GM04503 (cell line): ENCODE results near the gene NKX1-1.
"Not testable (repeated sequence)": the region's sequence is repeated elsewhere in the genome, so short reads cannot be mapped to it uniquely, and the experiment has no call there.

Experiments used
- DNase-seq: peaks from one replicate; pipeline ENCODE4 v3.0.0-alpha.2; 2012; ENCODE audit warnings: low read depth

Gene NKX1-1

GRCh38 chr4:1373892-1374705 lies 32.1 kb downstream of the NKX1-1 start:
- no peak for DNase-seq

DNA sequence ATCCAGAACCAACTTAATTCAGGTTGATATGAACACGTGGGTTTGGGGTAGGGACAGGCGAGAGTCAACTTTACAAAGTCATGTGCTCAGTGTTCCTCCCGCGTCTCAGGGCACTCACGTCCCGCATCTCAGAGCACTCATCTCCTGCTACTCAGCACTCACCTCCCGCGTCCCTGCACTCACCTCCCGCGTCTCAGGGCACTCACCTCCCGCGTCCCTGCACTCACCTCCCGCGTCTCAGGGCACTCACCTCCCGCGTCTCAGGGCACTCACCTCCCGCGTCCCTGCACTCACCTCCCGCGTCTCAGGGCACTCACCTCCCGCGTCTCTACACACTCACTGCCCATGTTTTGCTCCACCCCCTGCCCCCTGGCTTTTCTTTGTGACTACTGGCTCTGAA lies 33.7 kb downstream of the NKX1-1 start:
- not testable (repeated sequence) for DNase-seq

- no peak for DNase-seq
Measured at GRCh38 chr4:1371176-1372165, 34.8 kb downstream of the NKX1-1 start.

DNA sequence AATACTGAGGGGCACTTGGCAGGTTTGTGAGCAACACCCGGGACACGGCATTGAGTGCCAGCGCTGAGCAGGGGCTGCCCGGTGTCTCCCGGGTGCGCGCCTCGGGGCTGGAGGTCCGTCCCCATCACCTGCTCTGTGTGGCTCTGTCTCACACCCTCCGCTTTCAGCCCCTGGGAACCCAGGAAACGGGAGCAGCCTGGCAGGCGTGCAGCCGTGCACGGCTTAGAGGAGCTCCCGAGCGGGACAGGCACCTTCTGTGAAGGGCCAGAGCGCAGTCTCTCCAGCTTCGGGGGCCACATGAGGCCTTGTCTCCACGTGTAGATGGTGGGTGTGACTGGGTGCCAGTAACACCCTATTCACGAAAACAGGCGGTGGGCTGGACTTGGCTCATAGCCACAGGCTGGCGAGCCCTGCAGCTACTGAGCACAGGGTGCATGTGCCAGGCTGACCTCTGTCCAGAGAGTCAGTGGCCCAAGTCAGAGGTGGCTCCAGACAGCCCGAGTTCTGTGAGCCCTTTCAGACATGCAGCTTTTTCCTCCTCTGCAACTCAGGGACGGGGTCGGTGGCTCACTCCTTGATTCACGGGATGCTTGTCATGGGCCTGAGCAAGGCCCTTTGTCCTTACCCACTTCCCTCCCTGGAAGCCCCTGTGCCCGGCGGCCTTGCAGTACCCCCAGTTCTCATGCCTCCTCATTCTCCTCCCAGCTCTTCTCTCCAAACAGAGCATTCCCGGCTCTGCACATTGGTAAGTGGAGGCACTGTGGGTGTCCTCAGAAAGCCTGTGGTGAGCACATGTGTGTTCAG lies 35.7 kb downstream of the NKX1-1 start:
- no peak for DNase-seq

DNA sequence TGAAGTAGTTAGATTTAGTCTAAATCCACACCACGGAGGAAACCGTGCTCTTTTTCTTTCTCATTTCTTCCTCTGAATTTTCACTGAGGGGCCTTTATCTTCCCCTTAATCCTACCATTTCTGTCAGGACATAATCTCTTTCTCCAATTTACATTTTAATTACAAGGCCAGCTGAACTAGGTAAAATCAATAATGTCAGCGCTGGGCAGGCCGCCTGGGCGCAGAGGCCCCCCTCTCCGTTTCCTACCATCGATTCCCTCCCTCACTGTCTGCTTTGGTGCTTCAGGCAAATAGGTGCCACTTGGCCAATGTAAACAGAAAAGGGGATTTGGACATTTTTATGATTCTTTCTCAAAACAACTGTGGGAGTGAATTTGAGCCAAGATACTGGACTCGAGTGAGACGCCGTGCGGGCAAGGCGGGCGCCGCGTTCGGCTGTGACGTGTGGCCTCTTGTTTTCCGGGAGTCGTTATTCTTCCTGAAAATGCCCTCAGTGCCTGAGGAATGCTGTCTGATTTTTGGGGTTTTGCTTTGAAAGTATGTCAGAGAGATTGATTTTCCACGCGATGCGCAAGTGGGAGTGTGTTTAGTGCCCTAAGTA lies 36.7 kb downstream of the NKX1-1 start:
- DNase-seq = no peak

DNA sequence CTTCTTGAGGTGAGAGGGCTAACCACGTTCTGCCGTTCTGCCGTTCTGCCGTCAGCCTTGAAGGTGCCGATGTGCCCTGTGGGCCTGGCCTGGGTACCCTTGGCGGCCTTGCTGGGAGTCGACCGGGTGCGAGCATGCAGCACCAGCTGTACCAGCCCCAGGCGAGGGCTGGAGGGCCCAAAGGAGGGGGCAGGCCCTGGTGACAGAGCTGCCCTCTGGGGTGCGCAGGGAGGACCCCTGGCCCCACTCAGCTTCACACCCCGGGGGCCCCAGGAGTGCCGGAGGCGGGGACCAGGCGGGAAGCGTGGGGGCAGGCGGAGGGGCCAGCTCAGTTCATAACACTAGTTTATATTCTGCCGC lies 37.2 kb downstream of the NKX1-1 start:
- no peak for DNase-seq

- DNase-seq = no peak
Measured at GRCh38 chr4:1368421-1369090, 37.7 kb downstream of the NKX1-1 start.

DNA sequence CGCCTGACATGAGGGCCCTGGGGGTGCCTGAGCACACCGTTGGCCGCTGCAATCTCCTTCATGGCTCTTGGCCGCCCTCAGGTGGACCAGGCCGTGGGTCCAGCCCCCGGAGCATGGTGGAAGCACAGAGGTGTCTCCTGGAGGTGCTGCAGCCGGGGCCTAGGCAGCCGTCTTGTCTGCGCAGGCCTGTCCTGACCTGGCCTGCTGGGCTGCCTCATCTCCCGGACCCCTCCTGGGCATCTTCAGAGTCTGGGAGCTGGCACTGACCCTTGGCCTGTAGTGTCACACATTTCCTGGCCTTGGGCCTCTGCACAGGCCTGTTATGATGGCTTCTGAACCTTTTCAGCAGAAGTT lies 38.3 kb downstream of the NKX1-1 start:
- no peak for DNase-seq

GRCh38 chr4:1367230-1367935 lies 38.9 kb downstream of the NKX1-1 start:
- DNase-seq = no peak

- no peak for DNase-seq
Measured at GRCh38 chr4:1366371-1367229, 39.6 kb downstream of the NKX1-1 start.

DNA sequence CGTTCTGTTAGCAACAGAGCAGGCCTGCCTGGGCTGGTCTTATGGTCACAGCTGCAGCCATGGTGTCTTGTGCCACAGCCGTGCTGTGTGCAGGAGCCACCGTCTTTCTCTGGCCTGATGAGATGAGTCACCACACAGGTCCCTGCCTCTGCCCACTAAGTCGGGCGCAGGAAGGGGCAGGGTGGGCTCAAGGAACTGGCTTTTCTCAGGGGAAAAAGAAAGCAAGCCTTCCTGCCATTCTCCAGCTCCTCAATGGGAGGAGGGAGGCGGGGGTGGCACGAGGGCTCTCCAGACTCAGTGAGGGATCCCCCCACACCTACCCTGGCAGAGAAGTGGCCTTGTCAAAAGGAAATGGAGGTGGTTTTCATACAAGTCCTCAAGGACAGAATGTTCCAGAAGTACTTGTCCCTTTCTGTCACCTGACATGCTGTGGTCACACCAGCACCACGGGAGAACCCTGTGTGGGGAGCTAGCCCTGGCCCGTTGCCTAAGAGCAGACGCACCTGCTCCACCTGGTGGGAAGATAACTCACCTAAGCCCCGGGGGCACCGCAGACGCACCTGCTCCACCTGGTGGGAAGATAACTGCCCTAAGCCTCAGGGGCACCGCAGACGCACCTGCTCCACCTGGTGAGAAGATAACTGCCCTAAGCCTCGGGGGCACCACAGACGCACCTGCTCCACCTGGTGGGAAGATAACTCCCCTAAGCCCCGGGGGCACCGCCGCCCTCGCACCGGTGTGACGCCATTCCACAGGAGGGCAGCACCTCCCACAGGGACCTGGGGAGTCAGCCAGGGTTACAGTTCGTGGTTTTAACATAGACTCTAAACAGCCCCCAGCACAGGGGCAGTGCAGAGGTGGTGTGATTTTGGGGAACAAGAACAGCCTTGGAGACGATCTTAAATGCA lies 40.7 kb downstream of the NKX1-1 start:
- no peak for DNase-seq

- no peak for DNase-seq
Measured at GRCh38 chr4:1364748-1365147, 41.5 kb downstream of the NKX1-1 start.

GRCh38 chr4:1364217-1364616 lies 42.0 kb downstream of the NKX1-1 start:
- DNase-seq = no peak

DNA sequence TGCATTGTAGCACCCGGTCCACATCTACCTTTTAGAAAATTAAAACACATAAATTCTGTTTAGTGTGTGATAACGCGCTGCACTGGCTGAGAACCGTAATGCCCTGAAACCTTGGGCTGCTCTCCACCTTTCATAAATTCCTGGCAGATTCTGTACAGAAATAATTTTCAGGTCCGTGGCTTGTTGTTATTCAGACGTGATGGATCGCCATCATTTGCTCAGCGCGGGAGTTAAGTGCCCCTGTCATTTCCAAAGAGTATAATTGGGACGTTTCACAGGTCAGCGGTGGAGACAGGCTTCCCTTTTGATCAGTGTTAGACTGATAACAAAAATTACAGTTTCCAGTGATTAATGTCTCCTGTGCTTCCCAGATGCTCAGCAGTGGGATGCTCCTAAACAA lies 42.7 kb downstream of the NKX1-1 start:
- no peak for DNase-seq

GRCh38 chr4:1362521-1362920 lies 43.7 kb downstream of the NKX1-1 start:
- no peak for DNase-seq

- DNase-seq = no peak
Measured at GRCh38 chr4:1362046-1362445, 44.2 kb downstream of the NKX1-1 start.

DNA sequence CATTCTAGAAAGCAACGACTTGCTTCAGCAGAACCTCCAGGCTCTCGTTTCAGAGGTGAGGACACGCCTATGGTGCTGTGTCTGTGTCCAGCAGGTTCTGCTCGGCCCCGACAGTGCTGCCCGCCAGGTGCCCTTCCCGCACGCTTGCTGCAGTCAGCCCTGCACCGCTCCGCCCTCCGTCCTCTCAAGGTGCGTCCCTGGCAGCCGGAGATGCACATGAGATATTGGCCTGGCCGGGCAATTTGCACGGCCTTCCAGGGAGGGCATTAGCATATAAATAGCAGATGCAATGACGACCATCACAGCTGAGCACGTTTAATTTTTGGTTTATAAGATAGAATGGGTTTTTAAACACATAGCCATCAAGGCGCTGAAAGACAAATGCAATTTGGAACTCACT lies 44.8 kb downstream of the NKX1-1 start:
- no peak for DNase-seq

DNA sequence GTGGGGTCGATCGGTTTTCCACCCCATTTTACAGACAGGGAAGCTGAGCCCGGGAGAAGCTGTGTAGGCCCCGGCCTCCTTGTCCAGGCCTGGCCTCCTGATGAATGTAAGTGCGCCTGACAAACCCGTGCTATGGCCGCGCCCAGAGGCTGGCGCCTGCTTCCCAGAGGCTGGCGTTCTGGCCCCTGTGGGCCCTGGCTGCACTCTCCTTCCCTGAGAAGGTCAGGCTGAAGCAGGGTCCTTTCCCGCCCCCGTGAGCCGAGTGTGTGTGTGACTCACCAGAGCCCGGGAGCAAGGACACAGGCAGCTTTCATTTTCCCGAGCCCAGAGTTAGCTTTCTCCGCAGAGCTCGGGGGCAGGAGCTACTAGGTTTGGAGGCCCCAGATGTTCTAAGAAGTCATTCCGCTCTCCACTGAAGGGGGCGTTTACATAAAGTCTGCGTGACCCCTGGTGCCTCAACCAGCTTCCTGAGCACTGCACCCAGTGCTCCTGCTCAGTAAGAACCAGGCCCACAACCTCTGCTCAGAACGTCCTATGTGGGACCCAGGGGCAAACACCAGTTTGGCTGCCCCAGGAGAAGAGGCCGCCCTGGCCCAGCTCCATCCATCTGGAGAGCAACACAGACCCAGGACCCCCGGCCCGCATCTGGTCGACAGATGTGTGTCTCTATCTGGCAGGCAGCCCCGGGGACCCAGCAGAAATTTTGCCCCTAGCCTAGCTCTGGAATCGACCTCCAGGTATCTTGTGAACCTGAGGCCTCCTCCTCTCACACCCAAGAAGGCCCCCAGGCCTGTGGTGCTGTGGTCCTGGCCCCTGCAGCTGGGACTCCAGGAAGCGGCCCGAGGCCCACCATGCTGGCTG lies 45.6 kb downstream of the NKX1-1 start:
- no peak for DNase-seq
